Subcutaneous adipose tissue (tissue), 4 donors: Measurements from ENCODE around the gene TUBGCP6. TPM values are rescaled to one million over a fixed set of nuclear protein-coding genes. Genes with fewer than 3 reads are reported as not detected.

Source experiments
- CTCF ChIP-seq: fragments of 450-650 bp; IDR thresholded peaks from one replicate; pipeline ENCODE4 v1.5.1; 2016; ENCODE audit warnings: low read depth, mild to moderate bottlenecking, control low read depth, antibody characterized with exemption, moderate library complexity
- total RNA-seq, 4 donors: library from RNA; depleted of rRNA; stranded (reverse); fragments of >200 nt; gene quantifications; one replicate each; pipeline ENCODE4 v1.1.0, GENCODE V29; 2016

TUBGCP6 gene
- total RNA-seq, 4 donors from 2014 or later = 21.1 to 60.3 (median 25.6) TPM

- no peak for TF ChIP-seq CTCF
Observed at GRCh38 chr22:50207383-50208140, 37.3 kb downstream of the TUBGCP6 start.

GRCh38 chr22:50206599-50206998 lies 38.2 kb downstream of the TUBGCP6 start:
- TF ChIP-seq CTCF = no peak

- TF ChIP-seq CTCF = no peak
Observed at GRCh38 chr22:50205781-50206569, 38.8 kb downstream of the TUBGCP6 start.

GRCh38 chr22:50204571-50204970 lies 40.3 kb downstream of the TUBGCP6 start:
- no peak for TF ChIP-seq CTCF

- no peak for TF ChIP-seq CTCF
Observed at GRCh38 chr22:50203288-50203687, 41.5 kb downstream of the TUBGCP6 start.

- no peak for TF ChIP-seq CTCF
Observed at GRCh38 chr22:50202130-50202666, 42.6 kb downstream of the TUBGCP6 start.
